DOHH2 (cell line): ENCODE results near the gene NDUFC1.

ENCODE experiments used
- H3F3A ChIP-seq: fragments of 200-600 bp; sonication (generic), shearing (Covaris generic); 2 replicates; pipeline ENCODE4 v1.6.0; 2016; ENCODE audit warnings: antibody characterized with exemption, mild to moderate bottlenecking; ENCODE audit not compliant: control insufficient read depth, insufficient read depth
- H3K27ac ChIP-seq: fragments of 200-600 bp; sonication (generic); 2 replicates; pipeline ENCODE4 v1.5.1; 2014; ENCODE audit warnings: low read depth, mild to moderate bottlenecking, low read length, moderate library complexity
- H3K27me3 ChIP-seq: fragments of 200-600 bp; sonication (generic); 2 replicates; pipeline ENCODE4 v1.6.1; 2014; ENCODE audit warnings: mild to moderate bottlenecking, low read length, mixed read lengths; ENCODE audit not compliant: control insufficient read depth
- H3K36me3 ChIP-seq: fragments of 200-600 bp; sonication (generic); 2 replicates; pipeline ENCODE4 v1.6.1; 2014; ENCODE audit warnings: mild to moderate bottlenecking, low read length, moderate library complexity, mixed read lengths; ENCODE audit not compliant: control insufficient read depth
- H3K4me1 ChIP-seq: fragments of 200-600 bp; sonication (generic); 2 replicates; pipeline ENCODE4 v1.6.1; 2014; ENCODE audit warnings: mild to moderate bottlenecking, low read length, mixed read lengths; ENCODE audit not compliant: control insufficient read depth
- H3K4me2 ChIP-seq: fragments of 200-600 bp; sonication (generic); 2 replicates; pipeline ENCODE4 v1.6.0; 2014; ENCODE audit warnings: mild to moderate bottlenecking, low read length, moderate library complexity
- H3K4me3 ChIP-seq: fragments of 200-600 bp; sonication (generic); 2 replicates; pipeline ENCODE4 v1.5.1; 2014; ENCODE audit warnings: mild to moderate bottlenecking, low read length, mixed read lengths
- H3K79me2 ChIP-seq: fragments of 200-600 bp; sonication (generic); 2 replicates; pipeline ENCODE4 v1.6.1; 2014; ENCODE audit warnings: mild to moderate bottlenecking, low read length, mixed read lengths; ENCODE audit not compliant: control insufficient read depth
- H3K9me2 ChIP-seq: fragments of 200-600 bp; sonication (generic); replicated peaks from 2 replicates; pipeline ENCODE4 v1.6.1; 2014; ENCODE audit warnings: mild to moderate bottlenecking, low read length, mixed read lengths; ENCODE audit not compliant: control insufficient read depth
- H3K9me3 ChIP-seq: fragments of 200-600 bp; sonication (generic); 2 replicates; pipeline ENCODE4 v1.6.1; 2014; ENCODE audit warnings: antibody characterized with exemption, low read length, mixed read lengths; ENCODE audit not compliant: control insufficient read depth, insufficient read depth
- H4K20me1 ChIP-seq: fragments of 200-600 bp; sonication (generic); 2 replicates; pipeline ENCODE4 v1.6.0; 2014; ENCODE audit warnings: low read depth, mild to moderate bottlenecking, antibody characterized with exemption, low read length, moderate library complexity; ENCODE audit not compliant: control insufficient read depth, insufficient read depth
- EZH2phosphoT487 ChIP-seq: fragments of 200-600 bp; sonication (generic); IDR thresholded peaks from 2 replicates; pipeline ENCODE4 v1.6.1; 2017; ENCODE audit warnings: borderline replicate concordance, mild to moderate bottlenecking, antibody characterized with exemption, low read length, moderate library complexity, mixed read lengths
- TF ChIP-seq, protein P1 (sequence below): fragments of 200-600 bp; sonication (generic); IDR thresholded peaks from one replicate; pipeline ENCODE4 v1.5.1; 2014; ENCODE audit warnings: antibody characterized with exemption, mild to moderate bottlenecking, low read depth, low read length; ENCODE audit not compliant: poor library complexity, severe bottlenecking

NDUFC1 gene

GRCh38 chr4:139317635-139318034 is 15.4 kb upstream of the NDUFC1 start:
- Histone ChIP-seq H3K4me2 (no peak overlapping the region), H3K36me3 (peaks cover 47% of the 10 kb centered on the region), H3K4me1 (peaks cover 47% of the 10 kb centered on the region), H4K20me1 (peaks cover 15% of the 10 kb centered on the region; the same call in 1 of the 2 replicates), H3K4me3 (no peak overlapping the region), H3F3A (peaks cover 9% of the 10 kb centered on the region), H3K9me2 (no peaks in the 10 kb centered on the region), H3K79me2 (peaks cover 100% of the 10 kb centered on the region), H3K27me3 (no peaks in the 10 kb centered on the region), H3K27ac (no peak overlapping the region), H3K9me3 (peaks cover 4% of the 10 kb centered on the region; the same call in 1 of the 2 replicates)
- no peak for TF ChIP-seq EZH2phosphoT487
- TF ChIP-seq, protein P1, sequence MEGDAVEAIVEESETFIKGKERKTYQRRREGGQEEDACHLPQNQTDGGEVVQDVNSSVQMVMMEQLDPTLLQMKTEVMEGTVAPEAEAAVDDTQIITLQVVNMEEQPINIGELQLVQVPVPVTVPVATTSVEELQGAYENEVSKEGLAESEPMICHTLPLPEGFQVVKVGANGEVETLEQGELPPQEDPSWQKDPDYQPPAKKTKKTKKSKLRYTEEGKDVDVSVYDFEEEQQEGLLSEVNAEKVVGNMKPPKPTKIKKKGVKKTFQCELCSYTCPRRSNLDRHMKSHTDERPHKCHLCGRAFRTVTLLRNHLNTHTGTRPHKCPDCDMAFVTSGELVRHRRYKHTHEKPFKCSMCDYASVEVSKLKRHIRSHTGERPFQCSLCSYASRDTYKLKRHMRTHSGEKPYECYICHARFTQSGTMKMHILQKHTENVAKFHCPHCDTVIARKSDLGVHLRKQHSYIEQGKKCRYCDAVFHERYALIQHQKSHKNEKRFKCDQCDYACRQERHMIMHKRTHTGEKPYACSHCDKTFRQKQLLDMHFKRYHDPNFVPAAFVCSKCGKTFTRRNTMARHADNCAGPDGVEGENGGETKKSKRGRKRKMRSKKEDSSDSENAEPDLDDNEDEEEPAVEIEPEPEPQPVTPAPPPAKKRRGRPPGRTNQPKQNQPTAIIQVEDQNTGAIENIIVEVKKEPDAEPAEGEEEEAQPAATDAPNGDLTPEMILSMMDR: no peak

GRCh38 chr4:139316733-139317132 is 14.5 kb upstream of the NDUFC1 start:
- TF ChIP-seq, protein P1: no peak
- TF ChIP-seq EZH2phosphoT487: no peak
- Histone ChIP-seq H3K4me1 (peaks cover 49% of the 10 kb centered on the region), H3K27me3 (no peaks in the 10 kb centered on the region), H3K4me3 (no peak overlapping the region), H3K9me3 (peaks cover 4% of the 10 kb centered on the region; the same call in 1 of the 2 replicates), H3F3A (peaks cover 18% of the 10 kb centered on the region), H4K20me1 (peaks cover 8% of the 10 kb centered on the region; the same call in 1 of the 2 replicates), H3K4me2 (no peak overlapping the region), H3K27ac (no peak overlapping the region), H3K36me3 (peaks cover 56% of the 10 kb centered on the region), H3K79me2 (peaks cover 100% of the 10 kb centered on the region), H3K9me2 (no peaks in the 10 kb centered on the region)

DNA sequence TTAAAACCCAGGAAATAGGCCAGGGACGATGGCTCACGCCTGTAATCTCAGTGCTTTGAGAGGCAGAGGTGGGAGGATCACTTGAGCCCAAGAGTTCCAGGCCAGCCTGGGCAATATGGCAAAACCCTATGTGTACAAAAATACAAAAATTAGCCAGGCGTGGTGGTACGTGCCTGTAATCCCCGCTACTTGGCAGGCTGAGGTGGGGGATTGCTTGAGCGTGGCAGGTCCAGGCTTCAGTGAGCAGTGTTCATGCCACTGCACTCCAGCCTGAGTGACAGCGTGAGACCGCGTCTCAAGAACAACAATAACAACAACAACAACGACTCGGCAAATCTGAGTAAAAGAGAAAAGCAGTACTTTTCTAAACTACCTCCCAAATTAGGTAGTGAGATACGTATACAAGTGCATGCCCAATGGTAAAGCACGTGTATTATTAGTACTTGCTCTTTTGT is 13.0 kb upstream of the NDUFC1 start:
- no peaks in the 10 kb centered on the region for H3K27me3 ChIP-seq
- H3K36me3 ChIP-seq: peaks cover 59% of the 10 kb centered on the region
- H4K20me1 ChIP-seq: peaks cover 8% of the 10 kb centered on the region; the same call in 1 of the 2 replicates
- peaks cover 4% of the 10 kb centered on the region; the same call in 1 of the 2 replicates for H3K9me3 ChIP-seq
- H3K79me2 ChIP-seq: peaks cover 100% of the 10 kb centered on the region
- H3K27ac ChIP-seq: no peak overlapping the region
- H3K9me2 ChIP-seq: no peaks in the 10 kb centered on the region
- TF ChIP-seq, protein P1: no peak
- no peak for TF ChIP-seq EZH2phosphoT487
- no peak overlapping the region for H3K4me3 ChIP-seq
- H3F3A ChIP-seq: peaks cover 26% of the 10 kb centered on the region
- H3K4me1 ChIP-seq: peaks cover 60% of the 10 kb centered on the region
- no peak overlapping the region for H3K4me2 ChIP-seq
